ENCODE measurements around the gene RNF181. TPM values are rescaled to one million over a fixed set of nuclear protein-coding genes. Genes with fewer than 3 reads are reported as not detected.

The RNF181 gene
- total and polyA plus RNA-seq, 2 of the 13 experiments (the other 11 are each of a cell fraction or from before 2014, with no cell fraction given) = 224 to 578 TPM

- TF ChIP-seq ZBTB34 (CRISPR knock-in tag; IDR thresholded peaks at IDR 0.05) = no peak
- TF ChIP-seq HINFP (CRISPR knock-in tag; IDR thresholded peaks at IDR 0.05; ENCODE audit: low read depth) = peak; percentile 68
- TF ChIP-seq ZNF101 (CRISPR knock-in tag; IDR thresholded peaks at IDR 0.05; ENCODE audit: borderline replicate concordance, low read depth) = peak; percentile 37; the same call in 1 of the 2 replicates
- TF ChIP-seq DMAP1 (CRISPR knock-in tag; IDR thresholded peaks at IDR 0.05) = peak; percentile 93
- TF ChIP-seq TCF12 (IDR thresholded peaks at IDR 0.05) = no peak
- TF ChIP-seq TCF12 (CRISPR knock-in tag; IDR thresholded peaks at IDR 0.05) = 0 out of 2 replicates have a peak, but pooled peaks have one; percentile 85
- TF ChIP-seq ZNF672 (CRISPR knock-in tag; IDR thresholded peaks at IDR 0.05) = no peak
- peak; percentile 64 for TF ChIP-seq ATF3 (CRISPR knock-in tag; IDR thresholded peaks at IDR 0.05)
- no peak for TF ChIP-seq FOXA1 (IDR thresholded peaks at IDR 0.05)
- peak; percentile 33; the same call in 1 of the 2 replicates for TF ChIP-seq FOXA1 (CRISPR knock-in tag; IDR thresholded peaks at IDR 0.05)
- TF ChIP-seq KAT2B (IDR thresholded peaks at IDR 0.05; ENCODE audit: borderline replicate concordance, low read depth, low read length) = no peak
- TF ChIP-seq FOXA3 (CRISPR knock-in tag; IDR thresholded peaks at IDR 0.05) = peak; percentile 74
- peak; percentile 21; the same call in 1 of the 2 replicates for TF ChIP-seq ETV5 (CRISPR knock-in tag; IDR thresholded peaks at IDR 0.05; ENCODE audit: borderline replicate concordance)
- TF ChIP-seq MBD4 (IDR thresholded peaks at IDR 0.05; ENCODE audit: borderline replicate concordance, low read length) = no peak
- no peak for TF ChIP-seq NAIF1 (CRISPR knock-in tag; IDR thresholded peaks at IDR 0.05; ENCODE audit: borderline replicate concordance)
- peak; percentile 76 for TF ChIP-seq TFDP1 (CRISPR knock-in tag; IDR thresholded peaks at IDR 0.05; ENCODE audit: borderline replicate concordance)
- TF ChIP-seq ZNF251 (CRISPR knock-in tag; IDR thresholded peaks at IDR 0.05) = no peak
- no peak for TF ChIP-seq ZBTB44 (CRISPR knock-in tag; IDR thresholded peaks at IDR 0.05)
- TF ChIP-seq TCF7L2 (IDR thresholded peaks at IDR 0.05; ENCODE audit: low read depth, low read length) = no peak
These were observed 11.1 kb upstream of the RNF181 start, which contains the start of gene VAMP5 (continued) for GRCh38 chr2:85584354-85584856.
